Middle frontal gyrus (tissue), 1 donor: ENCODE data around the gene COL5A1.

ENCODE experiments used
- DNase-seq: peaks from one replicate; pipeline ENCODE4 v3.0.0-alpha.2; 2015; ENCODE audit warnings: low spot score; ENCODE audit errors: extremely low spot score

COL5A1 gene

GRCh38 chr9:134606951-134607731 lies 34.5 kb upstream of the COL5A1 start:
- DNase-seq: no peak

GRCh38 chr9:134607971-134608370 lies 33.6 kb upstream of the COL5A1 start:
- DNase-seq: no peak

DNA sequence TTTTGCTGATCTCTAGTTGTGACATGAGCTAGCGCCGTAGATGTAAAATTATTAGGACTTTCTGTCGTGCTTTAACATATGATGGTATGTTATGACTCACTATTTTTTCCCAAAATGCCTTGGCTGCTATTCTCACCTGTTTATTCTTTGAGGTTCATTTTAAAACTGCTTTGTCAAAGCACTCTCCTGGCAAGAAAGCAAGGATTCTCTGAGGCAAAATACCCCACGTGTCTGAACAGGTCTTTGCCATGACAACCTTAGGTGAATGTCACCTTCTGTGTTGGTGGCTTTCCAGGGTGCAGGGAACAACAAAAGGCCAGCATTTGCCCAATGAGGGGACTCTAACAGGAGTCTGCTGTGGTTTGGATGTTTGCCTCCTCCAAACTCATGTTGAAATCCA lies 30.6 kb upstream of the COL5A1 start:
- DNase-seq: no peak

DNA sequence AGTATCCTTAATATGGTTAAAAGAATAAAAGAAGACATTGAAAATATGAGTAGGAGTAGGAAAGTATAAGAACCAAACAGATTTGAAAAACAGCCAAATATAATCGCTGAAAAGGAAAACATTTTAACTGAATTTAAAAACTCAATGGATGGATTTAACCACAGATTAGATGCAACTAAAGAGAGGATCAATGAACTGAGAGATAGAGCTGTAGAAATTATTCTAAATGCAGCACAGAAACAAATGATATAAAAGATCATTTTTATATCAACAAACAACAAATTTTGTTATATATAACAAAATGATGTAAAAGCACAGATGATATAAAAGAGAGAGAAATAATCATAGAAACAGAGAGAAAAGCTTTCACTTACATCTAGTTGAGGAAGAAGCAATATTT lies 29.3 kb upstream of the COL5A1 start:
- no peak for DNase-seq

GRCh38 chr9:134612715-134613114 lies 28.9 kb upstream of the COL5A1 start:
- no peak for DNase-seq

GRCh38 chr9:134614256-134614655 lies 27.3 kb upstream of the COL5A1 start:
- DNase-seq: no peak

- DNase-seq: no peak
Measured at GRCh38 chr9:134616341-134616740, 25.3 kb upstream of the COL5A1 start.

GRCh38 chr9:134617246-134617645 lies 24.4 kb upstream of the COL5A1 start:
- DNase-seq: no peak

DNA sequence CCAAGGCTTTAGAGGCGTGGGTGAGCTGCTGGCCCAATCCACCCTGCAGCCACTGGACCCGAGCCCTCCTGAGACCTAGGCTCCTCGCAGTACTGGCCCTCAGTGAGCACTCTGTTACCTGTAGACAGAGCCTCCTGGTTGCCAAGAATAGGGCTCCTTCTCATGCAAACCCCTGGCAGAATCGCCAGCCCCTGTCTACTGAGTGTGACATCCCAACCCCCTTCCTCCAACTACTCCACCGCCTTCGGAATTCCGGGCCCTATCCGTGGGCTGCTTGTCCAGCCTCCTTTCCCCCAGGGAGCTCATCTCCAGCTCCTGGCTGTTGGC lies 23.8 kb upstream of the COL5A1 start:
- DNase-seq: no peak

DNA sequence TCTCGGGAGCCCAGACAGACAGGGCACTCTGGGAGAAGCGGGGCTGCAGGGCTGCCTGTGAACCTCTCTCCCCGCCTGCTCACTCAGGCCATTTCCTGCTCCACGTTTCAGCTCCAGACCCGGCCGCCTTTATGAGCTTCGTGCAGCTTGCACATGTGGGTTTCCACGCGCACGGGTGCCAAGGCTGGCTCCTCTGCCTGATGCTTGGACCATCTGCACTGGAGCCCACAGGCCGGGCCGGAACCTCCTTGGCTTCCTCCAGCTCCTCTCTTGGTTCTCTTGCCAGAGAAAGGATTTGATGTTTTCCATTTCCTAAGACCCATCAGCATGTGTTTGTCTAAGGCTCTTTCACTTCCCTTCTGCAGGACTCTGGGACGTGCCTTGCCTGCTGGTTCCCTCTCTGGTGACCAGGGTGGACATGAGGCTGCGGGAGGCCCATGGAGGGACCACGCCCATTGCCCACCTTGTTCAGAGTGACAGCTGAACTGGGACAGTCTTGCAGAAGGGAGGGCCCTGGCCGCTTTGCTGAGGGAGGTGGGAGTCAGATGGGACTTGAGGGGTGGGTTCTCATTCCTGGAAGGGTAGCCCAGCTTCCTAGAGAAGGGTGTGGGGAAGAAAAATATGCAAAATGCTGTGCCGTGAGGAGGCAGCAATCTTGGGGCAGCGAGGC lies 23.3 kb upstream of the COL5A1 start:
- no peak for DNase-seq

DNA sequence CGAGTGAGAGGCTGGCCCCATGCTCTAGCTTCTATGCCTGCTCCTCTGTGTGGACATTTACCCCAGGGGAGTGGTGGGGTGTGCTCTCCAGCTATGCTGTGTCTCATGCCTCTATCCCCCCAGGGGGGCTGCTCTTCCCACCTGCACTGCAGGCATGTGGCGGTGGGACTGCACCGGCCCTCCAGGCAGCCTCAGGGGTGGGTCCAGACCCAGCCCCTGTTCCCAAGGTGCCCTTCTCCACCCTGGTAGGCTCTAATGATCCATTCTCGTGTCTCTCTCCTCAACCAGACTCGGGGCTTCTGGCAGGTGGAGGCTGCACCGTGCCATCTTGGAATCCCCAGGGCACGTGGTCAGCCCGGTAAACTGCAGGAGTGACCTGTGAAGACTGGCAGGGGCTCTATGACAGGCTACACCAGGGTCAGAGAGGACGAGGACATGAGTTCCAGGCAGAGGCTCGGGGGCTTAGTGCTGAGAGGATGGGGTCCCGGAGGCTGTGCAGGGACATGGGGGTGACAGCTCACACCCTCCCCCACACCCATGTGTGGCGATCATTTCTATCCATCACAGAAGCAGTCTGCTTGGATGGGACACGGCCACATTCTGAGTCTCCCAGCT lies 22.7 kb upstream of the COL5A1 start:
- DNase-seq: no peak

GRCh38 chr9:134619448-134619982 lies 22.1 kb upstream of the COL5A1 start:
- no peak for DNase-seq

- DNase-seq: no peak
Measured at GRCh38 chr9:134619983-134620661, 21.5 kb upstream of the COL5A1 start.

GRCh38 chr9:134620751-134621557 lies 20.6 kb upstream of the COL5A1 start:
- DNase-seq: no peak

DNA sequence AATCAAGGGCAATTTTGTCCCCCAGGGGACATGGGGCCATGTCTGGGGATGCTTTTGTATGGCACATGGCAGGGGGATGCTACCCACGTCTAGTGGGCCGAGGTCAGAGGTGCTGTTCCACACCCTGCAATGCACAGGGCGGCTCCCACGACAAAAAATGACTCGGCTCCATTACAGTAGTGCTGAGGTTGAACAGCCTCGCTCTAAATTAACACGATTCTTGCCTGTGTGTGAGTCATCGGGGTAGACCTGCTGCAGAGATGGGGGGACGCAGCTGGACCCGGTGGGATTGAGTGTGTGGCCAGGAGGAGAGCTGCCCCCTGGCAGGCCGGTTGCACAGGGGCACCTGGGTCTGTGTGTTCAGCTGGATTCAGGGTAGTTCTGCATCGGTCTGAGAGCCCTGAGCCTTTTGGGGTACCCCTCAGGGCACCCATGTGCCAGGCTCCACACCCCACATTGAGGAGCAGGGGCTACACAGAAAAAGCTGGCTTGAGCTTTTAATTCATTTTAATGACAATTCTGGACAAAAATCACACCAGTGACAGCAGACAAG lies 20.0 kb upstream of the COL5A1 start:
- no peak for DNase-seq

DNA sequence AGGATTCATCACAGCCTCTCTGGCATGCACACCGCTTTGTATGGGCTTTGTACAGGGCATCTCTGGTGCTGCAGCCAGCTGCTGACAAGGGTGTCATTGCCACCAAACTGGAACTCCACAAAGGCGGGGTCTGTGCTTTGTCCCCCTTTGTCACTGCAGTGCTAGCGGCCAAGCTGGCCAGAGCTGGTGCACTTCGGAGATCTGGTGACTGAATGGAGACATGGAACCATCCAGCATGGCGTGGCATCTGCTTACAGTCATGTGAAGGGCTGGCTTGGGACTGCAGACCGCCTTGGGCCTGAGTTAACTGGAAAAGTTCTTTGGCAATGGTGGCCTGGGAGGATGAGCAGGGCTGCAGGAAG lies 18.7 kb upstream of the COL5A1 start:
- DNase-seq: no peak

DNA sequence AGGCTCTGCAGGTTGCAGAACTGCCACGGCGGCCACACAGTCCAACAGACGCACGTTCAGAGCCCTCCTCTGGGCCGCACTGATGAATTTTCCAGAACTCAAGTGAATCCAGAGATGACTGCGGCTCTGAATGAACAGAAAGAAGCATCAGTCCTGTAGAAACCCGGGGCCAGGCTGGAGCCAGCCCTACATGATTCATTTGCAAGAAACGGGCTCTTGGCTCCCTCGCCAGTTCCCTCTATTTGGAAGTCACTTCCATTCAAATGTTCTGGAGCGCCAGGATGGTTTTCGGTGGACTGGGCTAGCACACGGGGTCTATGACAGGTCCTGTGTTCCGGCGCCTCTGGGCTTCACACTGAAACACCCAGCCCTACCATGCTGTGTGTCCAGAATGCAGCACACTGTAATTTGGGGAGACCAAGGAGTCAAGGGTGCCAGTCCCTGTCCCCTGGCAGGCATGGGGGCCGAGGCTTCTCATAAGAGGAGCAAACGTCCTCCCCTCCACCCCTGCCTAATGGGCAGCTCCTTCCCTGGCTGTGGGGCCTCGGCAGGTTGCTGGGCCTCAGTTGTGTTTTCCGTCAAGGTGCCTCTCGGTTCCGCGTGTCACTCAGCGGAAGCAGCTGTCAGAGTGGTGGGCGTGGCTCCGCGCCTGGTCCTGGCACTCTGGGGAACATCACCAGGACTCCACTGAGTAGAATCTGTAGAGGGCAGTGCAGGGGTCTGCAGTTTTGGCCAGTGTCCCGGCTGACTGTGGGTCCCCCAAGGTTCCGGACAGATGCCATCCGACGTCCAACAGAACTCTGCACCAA lies 18.1 kb upstream of the COL5A1 start:
- no peak for DNase-seq

GRCh38 chr9:134624137-134624591 lies 17.4 kb upstream of the COL5A1 start:
- no peak for DNase-seq

DNA sequence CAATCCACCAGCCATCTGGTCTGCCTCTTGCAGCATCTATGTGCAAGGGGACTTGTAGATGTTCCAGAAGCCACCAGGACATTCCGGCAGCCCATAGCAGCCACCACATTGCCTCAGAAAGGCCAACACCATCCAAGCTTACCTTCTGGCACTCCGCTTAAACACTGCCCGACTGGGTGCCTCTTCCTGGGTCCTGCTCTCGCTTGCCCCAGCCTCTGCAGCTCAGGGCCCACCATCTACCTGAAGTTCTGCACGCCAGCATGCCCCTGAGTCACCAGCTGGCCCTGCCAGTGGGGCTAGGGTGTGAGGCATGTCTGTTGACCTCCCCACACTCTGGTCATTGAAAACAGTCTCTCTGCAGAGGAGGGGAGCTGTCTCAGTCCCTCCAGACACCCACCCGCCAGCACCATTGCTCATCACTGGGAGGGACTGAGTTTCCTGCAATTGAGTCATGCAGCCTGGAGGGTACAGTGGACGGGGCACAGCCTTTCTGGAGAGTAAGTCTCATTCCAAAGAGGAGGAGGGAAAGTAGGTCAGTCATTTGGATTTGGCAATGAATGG lies 16.9 kb upstream of the COL5A1 start:
- no peak for DNase-seq
